Tibial nerve (tissue), 4 donors: ENCODE data around the gene THOC6.

Experiments
- CTCF ChIP-seq, 5 experiments: fragments of 200-600 bp in 3 of 5; fragments of 450-650 bp in 2 of 5; sonication (generic) in 3 of 5; IDR thresholded peaks; one replicate each; pipeline ENCODE4 v1.5.1; 2016 to 2019; ENCODE audit warnings: antibody characterized with exemption in 5 of 5, mild to moderate bottlenecking in 3 of 5, moderate library complexity in 2 of 5
- EP300 ChIP-seq, 2 donors: sonication (generic); formaldehyde crosslinking; IDR thresholded peaks; one replicate each; pipeline ENCODE4 v1.6.1; 2017; ENCODE audit warnings: antibody characterized with exemption in 2 of 2, mild to moderate bottlenecking in 1 of 2
- POLR2A ChIP-seq, 2 donors: fragments of 450-650 bp; IDR thresholded peaks; one replicate each; pipeline ENCODE4 v1.6.1; 2017; ENCODE audit warnings: antibody characterized with exemption in 2 of 2, mild to moderate bottlenecking in 2 of 2, moderate library complexity in 2 of 2

GRCh38 chr16:2991566-2992261 is 32.1 kb upstream of the THOC6 start:
- TF ChIP-seq CTCF (IDR thresholded peaks at IDR 0.05) (no peak), POLR2A (IDR thresholded peaks at IDR 0.05) (no peak), EP300 (IDR thresholded peaks at IDR 0.05) (no peak)
